MM.1S (cell line): ENCODE measurements around the gene EPX.

Source experiments
- EZH2 ChIP-seq: fragments of 300-600 bp; sonication (generic); optimal IDR thresholded peaks from 2 replicates; pipeline ENCODE3; 2017; ENCODE audit warnings: low read depth, mild to moderate bottlenecking, antibody characterized with exemption, low read length, mixed read lengths
- EZH2phosphoT487 ChIP-seq: fragments of 300-600 bp; sonication (generic); IDR thresholded peaks from 2 replicates; pipeline ENCODE4 v1.6.1; 2018; ENCODE audit warnings: antibody characterized with exemption, low read length
- TF ChIP-seq, protein P1 (sequence below): fragments of 300-600 bp; sonication (generic); IDR thresholded peaks from 2 replicates; pipeline ENCODE4 v1.5.1; 2016; ENCODE audit warnings: antibody characterized with exemption, low read length, mixed read lengths

DNA sequence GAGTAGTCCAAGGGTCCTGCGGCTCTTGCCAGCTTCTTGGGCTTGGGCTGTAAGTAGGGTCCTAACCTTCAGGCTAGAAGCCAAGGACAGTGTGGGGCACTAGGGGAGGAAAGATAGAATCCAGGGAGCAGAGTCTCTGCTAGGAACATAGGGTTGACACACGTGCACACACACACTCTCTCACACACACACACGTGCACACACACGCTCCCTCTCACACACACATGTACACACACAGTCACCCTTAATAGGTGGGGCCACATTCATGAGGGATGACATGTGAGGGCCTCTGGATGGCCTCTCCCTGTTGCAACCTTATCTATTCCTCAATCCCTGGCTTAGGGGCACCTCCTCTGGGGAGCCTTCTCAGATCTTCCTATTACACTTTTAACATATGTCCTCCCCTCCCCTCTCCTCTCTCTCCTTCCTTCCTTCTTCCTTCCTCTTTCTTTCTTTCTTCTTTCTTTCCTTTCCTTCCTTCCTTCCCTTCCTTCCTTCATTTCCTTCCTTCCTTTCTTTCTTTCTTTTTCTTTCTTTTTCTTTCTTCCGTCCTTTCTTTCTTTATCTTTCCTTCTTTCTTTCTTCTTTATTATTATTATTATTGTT is 3.1 kb downstream of the EPX start:
- TF ChIP-seq, protein P1, sequence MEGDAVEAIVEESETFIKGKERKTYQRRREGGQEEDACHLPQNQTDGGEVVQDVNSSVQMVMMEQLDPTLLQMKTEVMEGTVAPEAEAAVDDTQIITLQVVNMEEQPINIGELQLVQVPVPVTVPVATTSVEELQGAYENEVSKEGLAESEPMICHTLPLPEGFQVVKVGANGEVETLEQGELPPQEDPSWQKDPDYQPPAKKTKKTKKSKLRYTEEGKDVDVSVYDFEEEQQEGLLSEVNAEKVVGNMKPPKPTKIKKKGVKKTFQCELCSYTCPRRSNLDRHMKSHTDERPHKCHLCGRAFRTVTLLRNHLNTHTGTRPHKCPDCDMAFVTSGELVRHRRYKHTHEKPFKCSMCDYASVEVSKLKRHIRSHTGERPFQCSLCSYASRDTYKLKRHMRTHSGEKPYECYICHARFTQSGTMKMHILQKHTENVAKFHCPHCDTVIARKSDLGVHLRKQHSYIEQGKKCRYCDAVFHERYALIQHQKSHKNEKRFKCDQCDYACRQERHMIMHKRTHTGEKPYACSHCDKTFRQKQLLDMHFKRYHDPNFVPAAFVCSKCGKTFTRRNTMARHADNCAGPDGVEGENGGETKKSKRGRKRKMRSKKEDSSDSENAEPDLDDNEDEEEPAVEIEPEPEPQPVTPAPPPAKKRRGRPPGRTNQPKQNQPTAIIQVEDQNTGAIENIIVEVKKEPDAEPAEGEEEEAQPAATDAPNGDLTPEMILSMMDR: no peak
- TF ChIP-seq EZH2 (no peak), EZH2phosphoT487 (no peak)
